NCI-H82 (cell line): ENCODE measurements around the gene BACH1.
"Not testable (repeated sequence)": the region's sequence is repeated elsewhere in the genome, so short reads cannot be mapped to it uniquely, and the experiment has no call there.

Experiments
- DNase-seq: peaks from one replicate; lab custom pipeline; 2025; lab: John Stamatoyannopoulos, UW

Gene BACH1

GRCh38 chr21:29346771-29347170, 48.0 kb downstream of the BACH1 start:
- DNase-seq = no peak

- DNase-seq = peak; percentile 27
These were observed 48.6 kb downstream of the BACH1 start for GRCh38 chr21:29347274-29347681.

DNA sequence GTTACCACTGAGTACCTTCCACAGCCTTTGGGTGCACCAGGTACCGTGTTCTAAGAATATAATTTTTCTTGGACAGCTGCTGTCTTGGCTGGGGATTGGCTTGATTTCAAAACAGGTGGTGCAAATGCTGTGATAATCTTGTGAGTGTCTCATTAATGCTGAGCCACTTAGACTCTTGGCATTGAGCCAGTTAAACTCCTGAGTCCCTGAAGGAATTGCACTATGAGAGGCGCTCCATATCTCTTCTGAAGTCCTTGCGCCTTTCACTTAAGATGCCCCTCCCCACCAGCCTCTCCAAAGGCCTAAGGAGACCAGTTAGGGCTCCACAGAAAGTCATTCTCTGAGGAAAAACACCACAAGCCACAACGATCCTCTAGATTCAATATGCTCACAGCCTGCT, 51.0 kb downstream of the BACH1 start:
- DNase-seq = peak; percentile 99

DNA sequence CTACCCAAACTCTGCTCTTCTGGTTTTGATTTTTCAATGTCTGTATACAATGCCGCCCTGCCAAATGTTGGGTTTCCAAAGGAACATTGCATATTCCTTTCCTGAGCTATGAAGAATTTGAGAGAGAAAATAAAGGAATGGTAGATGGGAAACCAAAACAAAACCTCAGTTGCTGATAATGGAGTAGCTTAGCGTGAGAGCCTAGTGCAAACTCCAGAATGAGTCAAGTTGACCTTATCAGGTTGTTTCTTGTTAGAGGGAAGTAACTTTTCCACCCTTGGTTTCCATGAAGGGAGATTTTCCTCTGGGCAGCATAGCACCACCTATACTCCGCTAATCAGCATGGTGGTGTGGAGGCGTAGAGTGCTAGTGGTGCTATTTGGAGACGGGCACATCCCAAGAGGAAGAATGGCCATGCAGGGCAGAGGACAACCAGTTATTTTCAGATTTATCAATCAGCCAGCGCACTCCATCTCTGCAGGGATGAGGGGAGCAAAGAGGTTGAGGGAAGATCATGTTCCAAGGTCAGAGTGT, 51.6 kb downstream of the BACH1 start:
- no peak for DNase-seq

DNA sequence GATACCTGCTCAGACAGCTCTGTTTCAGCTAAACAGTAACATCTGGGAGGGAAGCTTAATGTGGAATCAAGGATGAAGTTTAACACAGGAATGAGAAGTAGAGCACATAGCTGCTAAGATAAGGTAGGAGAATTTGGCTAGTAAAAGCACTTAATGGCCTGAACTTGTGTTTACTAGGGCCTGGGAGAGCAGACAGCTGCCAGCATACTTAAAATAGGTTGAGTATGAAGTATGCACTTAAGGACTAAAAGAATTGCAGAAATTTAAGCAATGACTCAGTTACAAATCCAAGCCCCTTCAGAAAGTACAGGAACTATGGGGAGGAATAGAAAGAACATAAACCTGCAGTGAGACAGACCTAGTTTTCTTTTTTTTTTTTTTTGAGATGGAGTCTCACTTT, 53.0 kb downstream of the BACH1 start:
- peak; percentile 13 for DNase-seq

- DNase-seq = not testable (repeated sequence)
These were observed 56.5 kb downstream of the BACH1 start for GRCh38 chr21:29355043-29355710.

DNA sequence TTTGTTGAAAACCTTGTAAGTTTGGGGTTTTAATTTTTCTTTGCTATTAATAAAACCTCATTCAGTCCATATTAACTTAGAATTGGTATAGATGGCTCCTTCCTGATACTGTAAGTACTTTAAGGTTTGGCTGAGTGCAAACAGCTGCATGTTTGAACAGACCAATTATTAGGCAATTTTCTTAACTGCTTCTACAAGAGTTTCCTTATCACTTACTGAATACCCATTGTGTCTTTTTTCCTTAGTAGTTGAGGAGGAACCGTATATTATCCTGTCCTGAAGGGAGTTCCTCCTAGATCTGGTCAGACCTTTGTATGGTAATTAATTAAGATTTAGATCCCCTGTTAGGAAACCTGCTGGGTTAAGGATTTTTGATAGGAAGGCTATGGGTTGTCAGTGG, 57.6 kb downstream of the BACH1 start:
- not testable (repeated sequence) for DNase-seq

GRCh38 chr21:29356810-29357209, 58.1 kb downstream of the BACH1 start:
- DNase-seq = not testable (repeated sequence)

- no peak for DNase-seq
These were observed 61.0 kb downstream of the BACH1 start for GRCh38 chr21:29359718-29360117.

DNA sequence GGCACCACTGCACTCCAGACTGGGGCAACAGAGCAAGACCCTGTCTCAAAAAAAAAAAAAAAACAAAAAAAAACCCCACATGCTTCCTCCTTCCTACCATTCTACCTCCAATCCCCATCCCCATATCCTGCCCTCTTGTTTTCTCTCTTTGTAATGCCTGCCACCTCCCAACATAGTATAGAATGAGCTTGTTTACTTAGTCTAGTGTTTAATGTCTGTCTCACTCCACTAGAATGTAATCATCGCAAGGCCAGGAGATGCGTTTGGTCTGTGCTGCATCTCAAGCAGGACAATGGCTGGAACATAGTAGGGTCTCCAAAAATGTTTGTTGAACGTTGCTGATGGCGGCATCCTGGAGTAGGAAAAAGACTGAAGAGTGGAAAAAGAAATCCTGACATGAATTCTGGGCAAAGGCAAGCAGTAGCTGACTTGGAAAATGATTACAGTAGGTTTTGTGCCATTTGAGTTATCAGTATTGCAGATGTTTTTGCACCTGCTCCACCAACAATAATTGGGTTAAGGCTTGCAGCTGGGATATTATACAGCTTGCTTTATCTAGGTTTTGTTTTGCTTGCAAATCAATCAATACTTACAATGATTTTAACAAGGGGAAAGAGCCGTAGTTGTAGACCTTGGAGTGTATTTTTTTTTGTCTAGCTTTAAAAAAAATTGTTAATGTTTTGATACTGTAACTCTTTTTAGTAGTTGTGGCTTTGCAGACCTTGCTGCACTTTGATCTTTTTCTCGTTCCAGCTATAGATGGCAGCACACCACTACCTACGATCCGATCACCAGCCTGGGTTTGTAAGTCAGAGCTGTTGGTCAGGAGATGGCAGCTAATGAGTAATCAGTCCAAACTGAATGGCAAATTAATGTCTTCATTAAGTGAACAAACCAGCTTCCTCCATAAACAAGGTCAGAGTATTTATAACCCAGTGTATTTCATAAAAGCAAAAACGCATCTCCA, 62.4 kb downstream of the BACH1 start:
- no peak for DNase-seq

GRCh38 chr21:29362758-29363157, 64.0 kb downstream of the BACH1 start:
- DNase-seq = no peak

DNA sequence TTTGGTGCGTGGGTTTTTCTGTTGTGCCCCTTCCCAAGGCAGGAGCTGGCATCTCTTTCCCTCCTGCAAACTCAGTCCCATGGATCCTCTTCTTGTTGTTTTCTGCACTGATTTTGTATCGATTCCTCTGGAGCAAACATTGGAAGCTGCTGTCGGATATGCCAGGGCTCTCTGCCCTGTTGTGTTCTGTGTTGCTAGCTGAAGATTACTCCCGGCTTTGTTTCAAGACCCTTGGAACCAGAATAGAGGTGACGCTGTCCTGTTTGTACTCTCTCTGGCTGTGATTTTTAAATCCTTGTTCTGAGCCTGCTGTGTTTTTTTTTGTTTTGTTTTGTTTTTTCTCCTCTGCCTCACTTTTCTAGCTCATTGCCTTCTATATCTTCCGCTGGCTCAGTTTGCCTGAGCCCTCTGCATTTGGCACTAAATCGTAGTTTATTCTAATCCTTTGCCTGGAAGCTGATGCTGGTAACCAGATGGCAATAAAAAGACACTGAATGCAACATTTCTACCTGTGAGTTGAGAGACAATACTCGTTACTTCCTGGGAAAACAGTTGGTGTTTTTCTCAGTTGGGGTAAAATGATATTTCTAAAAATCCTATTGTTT, 67.0 kb downstream of the BACH1 start:
- DNase-seq = no peak

GRCh38 chr21:29366532-29366931, 67.8 kb downstream of the BACH1 start:
- DNase-seq = no peak

DNA sequence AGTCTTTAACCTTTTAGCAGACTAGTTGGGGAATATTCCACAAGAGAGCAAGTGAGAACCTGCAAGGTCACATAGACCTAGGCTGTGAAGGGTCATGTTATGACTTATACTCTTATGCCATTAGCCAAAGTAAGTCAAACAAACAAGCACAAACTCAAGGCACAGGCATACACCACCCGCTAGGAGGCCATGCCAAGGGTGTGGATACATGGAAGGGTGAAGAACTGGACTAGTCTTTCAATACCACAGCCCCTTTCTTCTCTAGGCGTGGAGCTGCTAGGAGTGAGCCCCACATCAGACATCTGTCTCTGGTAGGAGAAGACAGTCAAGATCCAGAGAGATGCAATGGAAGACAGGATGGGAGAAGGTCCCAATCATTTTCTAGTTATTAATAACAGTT, 68.6 kb downstream of the BACH1 start:
- DNase-seq = no peak

DNA sequence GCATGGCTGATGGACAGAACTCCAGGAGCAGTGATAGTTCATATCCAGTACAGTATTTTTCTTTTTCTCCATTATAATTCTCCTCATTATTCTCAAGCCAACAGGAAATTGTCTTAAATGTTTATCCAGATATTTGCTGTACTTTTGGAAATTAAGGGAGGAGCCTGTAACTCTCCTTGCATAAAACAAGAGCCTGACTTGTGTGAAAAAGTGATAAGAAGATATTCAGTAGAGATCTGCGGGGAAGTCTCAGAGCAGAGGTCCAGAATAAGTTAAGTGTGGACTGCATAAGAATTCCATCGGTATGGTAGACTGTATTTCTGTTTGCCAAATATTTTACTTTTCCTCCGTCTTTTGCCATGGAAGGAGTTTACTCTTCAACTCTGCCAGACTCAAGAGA, 70.2 kb downstream of the BACH1 start:
- no peak for DNase-seq

GRCh38 chr21:29371464-29371863, 72.7 kb downstream of the BACH1 start:
- no peak for DNase-seq

GRCh38 chr21:29372063-29372802, 73.5 kb downstream of the BACH1 start:
- peak; percentile 88 for DNase-seq

- no peak for DNase-seq
These were observed 75.8 kb downstream of the BACH1 start for GRCh38 chr21:29374481-29374880.

DNA sequence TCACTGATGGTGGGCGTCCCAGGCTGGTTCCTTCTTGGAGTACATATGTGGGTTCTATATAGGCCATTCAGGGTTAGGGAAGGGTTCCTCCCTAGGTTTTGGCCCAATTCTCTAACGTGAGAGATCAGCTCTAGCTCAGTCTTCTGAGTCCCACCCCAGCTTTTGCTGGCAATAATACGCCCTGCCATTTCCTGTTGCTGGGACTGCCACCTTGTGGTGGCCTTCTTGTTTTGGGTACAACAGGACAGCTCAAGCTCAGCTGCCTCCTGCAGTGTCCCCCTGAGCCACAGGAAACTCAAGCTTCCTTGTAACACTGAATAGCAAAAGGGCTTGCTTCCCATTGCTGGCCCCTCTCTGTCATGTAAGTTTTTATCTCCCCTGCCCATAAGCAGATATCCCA, 77.8 kb downstream of the BACH1 start:
- peak; percentile 63 for DNase-seq

DNA sequence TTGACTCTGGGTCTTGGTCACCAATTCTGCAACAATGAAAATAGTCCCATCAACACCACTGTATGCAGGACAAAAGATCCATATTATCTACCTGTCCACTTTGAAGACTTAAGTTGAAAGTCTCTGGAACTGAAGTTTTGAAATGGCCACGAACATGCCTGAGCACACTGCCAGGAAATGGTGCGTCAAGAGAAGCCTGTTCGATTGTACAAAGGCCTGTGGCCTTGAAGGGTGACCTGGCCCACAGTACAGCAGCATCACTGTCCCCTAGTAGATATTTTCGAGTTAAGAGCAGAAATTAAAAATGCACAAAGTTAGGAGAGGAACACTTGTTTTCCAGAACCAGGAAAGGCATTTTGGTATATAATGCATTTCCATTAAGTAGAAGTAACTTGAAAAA, 78.5 kb downstream of the BACH1 start:
- DNase-seq = no peak

DNA sequence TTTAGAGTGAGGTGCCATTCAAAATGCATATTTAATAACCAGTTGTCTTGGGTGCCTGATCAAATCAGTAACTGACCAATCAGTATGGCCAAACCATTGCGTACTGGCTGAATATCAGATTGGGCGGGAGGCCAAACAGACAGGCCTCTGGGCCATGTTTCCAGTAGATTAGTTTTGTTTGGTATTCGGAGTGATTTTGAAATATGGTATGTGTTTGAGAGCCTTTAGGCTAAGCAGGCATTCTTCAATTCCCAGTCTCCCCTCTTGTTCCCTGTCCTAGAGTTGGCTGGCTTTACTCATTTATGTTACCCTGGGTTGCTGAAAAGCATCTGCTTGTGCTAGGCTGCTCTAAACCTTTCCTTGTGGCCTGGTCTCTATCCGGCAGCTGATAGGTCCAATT, 80.1 kb downstream of the BACH1 start:
- DNase-seq = no peak

GRCh38 chr21:29379517-29380054, 80.9 kb downstream of the BACH1 start:
- DNase-seq = no peak
